HUES64 (cell line): ENCODE measurements around the gene TCF7L1. TPM values are rescaled to one million over a fixed set of nuclear protein-coding genes. Genes with fewer than 3 reads are reported as not detected.

ENCODE experiments used
- H3K27ac ChIP-seq: 2 replicates; pipeline ENCODE4 v1.7.0; 2013; ENCODE audit warnings: low read depth, low read length, inconsistent platforms
- H3K27me3 ChIP-seq: 2 replicates; pipeline ENCODE4 v1.6.1; 2013; ENCODE audit warnings: mild to moderate bottlenecking, low read length; ENCODE audit not compliant: insufficient read depth
- H3K36me3 ChIP-seq: 2 replicates; pipeline ENCODE4 v1.6.1; 2013; ENCODE audit warnings: mild to moderate bottlenecking, low read length; ENCODE audit not compliant: insufficient read depth
- H3K4me1 ChIP-seq: 2 replicates; pipeline ENCODE4 v1.6.1; 2013; ENCODE audit warnings: mild to moderate bottlenecking, low read length, moderate library complexity; ENCODE audit not compliant: insufficient read depth
- H3K4me3 ChIP-seq: 2 replicates; pipeline ENCODE4 v1.5.1; 2013; ENCODE audit warnings: mild to moderate bottlenecking, low read length, moderate library complexity
- H3K9ac ChIP-seq: 2 replicates; pipeline ENCODE4 v1.6.1; 2013; ENCODE audit warnings: mild to moderate bottlenecking, low read depth, low read length
- H3K9me3 ChIP-seq: 2 replicates; pipeline ENCODE4 v1.6.1; 2013; ENCODE audit warnings: low read depth, low read length; ENCODE audit not compliant: insufficient read depth
- WGBS: fragments of 150-250, 120-280 bp; methylation state at CpG from one replicate; pipeline ENCODE4 v1.1.7; 2013; ENCODE audit warnings: missing lambda C conversion rate; 5-methylcytosine and 5-hydroxymethylcytosine counted together
- polyA plus RNA-seq, 2 experiments: library from polyadenylated mRNA; stranded (reverse); fragments of 50-300 nt; gene quantifications; one replicate each; pipeline ENCODE4 v1.2.3, GENCODE V29; 2013

Gene TCF7L1
- 73.4 TPM for polyA plus RNA-seq (2013, experiment 1 of 2)
- polyA plus RNA-seq (2013, experiment 2 of 2) = 71.3 TPM

- peak within 1 kb of the TSS; percentile 98 for H3K27ac ChIP-seq
- peaks cover 3% of the 10 kb centered on the region; the same call in 1 of the 2 replicates for H3K27me3 ChIP-seq
- H3K4me1 ChIP-seq = peaks cover 21% of the 10 kb centered on the region
- H3K9me3 ChIP-seq = no peaks in the 10 kb centered on the region
- peaks cover 16% of the 10 kb centered on the region for H3K36me3 ChIP-seq
- peak within 1 kb of the TSS; percentile 92 for H3K9ac ChIP-seq
- peak within 1 kb of the TSS; percentile 95 for H3K4me3 ChIP-seq
- WGBS = under 1% methylated on average over 91 of the region's 91 CpGs
Measured at GRCh38 chr2:85132834-85133637, at the start of gene TCF7L1. TSS of gene TCF7L1 (plus strand) at chr2:85133392. CDS start at chr2:85133685, 293 bp downstream.

- no peaks in the 10 kb centered on the region for H3K27me3 ChIP-seq
- H3K27ac ChIP-seq = no peak overlapping the region
- 88% methylated on average over 3 of the region's 3 CpGs for WGBS
- peaks cover 18% of the 10 kb centered on the region for H3K4me1 ChIP-seq
- H3K9me3 ChIP-seq = peaks cover 12% of the 10 kb centered on the region
- H3K4me3 ChIP-seq = no peak overlapping the region
- no peaks in the 10 kb centered on the region for H3K36me3 ChIP-seq
- H3K9ac ChIP-seq = no peak overlapping the region
Measured at GRCh38 chr2:85085563-85085962, 47.6 kb upstream of the TCF7L1 start.

- Histone ChIP-seq H3K36me3 (no peaks in the 10 kb centered on the region), H3K4me1 (peaks cover 18% of the 10 kb centered on the region), H3K9ac (no peak overlapping the region), H3K4me3 (no peak overlapping the region), H3K9me3 (0 out of 2 replicates have a peak, but pooled peaks cover 5% of the 10 kb centered on the region), H3K27ac (no peak overlapping the region), H3K27me3 (no peaks in the 10 kb centered on the region)
- 92% methylated on average over 5 of the region's 5 CpGs for WGBS
Measured at GRCh38 chr2:85087541-85087940, 45.7 kb upstream of the TCF7L1 start.

GRCh38 chr2:85088921-85089320 is 44.3 kb upstream of the TCF7L1 start:
- peaks cover 18% of the 10 kb centered on the region for H3K4me1 ChIP-seq
- 0 out of 2 replicates have a peak, but pooled peaks cover 4% of the 10 kb centered on the region for H3K9me3 ChIP-seq
- no peak overlapping the region for H3K9ac ChIP-seq
- H3K27me3 ChIP-seq = no peaks in the 10 kb centered on the region
- H3K27ac ChIP-seq = no peak overlapping the region; the same call in 1 of the 2 replicates
- 21% methylated on average over 2 of the region's 2 CpGs for WGBS
- H3K36me3 ChIP-seq = no peaks in the 10 kb centered on the region
- H3K4me3 ChIP-seq = no peak overlapping the region

GRCh38 chr2:85089585-85089984 is 43.6 kb upstream of the TCF7L1 start:
- Histone ChIP-seq H3K9me3 (0 out of 2 replicates have a peak, but pooled peaks cover 4% of the 10 kb centered on the region), H3K4me1 (peaks cover 18% of the 10 kb centered on the region), H3K27me3 (no peaks in the 10 kb centered on the region), H3K4me3 (no peak overlapping the region), H3K27ac (peak overlapping the region; percentile 17; the same call in 1 of the 2 replicates), H3K36me3 (no peaks in the 10 kb centered on the region), H3K9ac (no peak overlapping the region)
- 50% methylated on average over 6 of the region's 6 CpGs for WGBS

- 94% methylated on average over 2 of the region's 2 CpGs for WGBS
- no peak overlapping the region for H3K27ac ChIP-seq
- no peaks in the 10 kb centered on the region for H3K27me3 ChIP-seq
- H3K9me3 ChIP-seq = 0 out of 2 replicates have a peak, but pooled peaks cover 4% of the 10 kb centered on the region
- H3K4me1 ChIP-seq = peaks cover 18% of the 10 kb centered on the region
- H3K36me3 ChIP-seq = no peaks in the 10 kb centered on the region
- no peak overlapping the region for H3K4me3 ChIP-seq
- no peak overlapping the region for H3K9ac ChIP-seq
Measured at GRCh38 chr2:85091838-85092237, 41.4 kb upstream of the TCF7L1 start.

- Histone ChIP-seq H3K9me3 (0 out of 2 replicates have a peak, but pooled peaks cover 4% of the 10 kb centered on the region), H3K9ac (no peak overlapping the region), H3K36me3 (no peaks in the 10 kb centered on the region), H3K27me3 (no peaks in the 10 kb centered on the region), H3K4me3 (no peak overlapping the region), H3K4me1 (peaks cover 3% of the 10 kb centered on the region; the same call in 1 of the 2 replicates), H3K27ac (no peak overlapping the region)
- WGBS = 90% methylated on average over 2 of the region's 2 CpGs
Measured at GRCh38 chr2:85095094-85095493, 38.1 kb upstream of the TCF7L1 start.

GRCh38 chr2:85096616-85097015 is 36.6 kb upstream of the TCF7L1 start:
- Histone ChIP-seq H3K9ac (no peak overlapping the region), H3K36me3 (no peaks in the 10 kb centered on the region), H3K9me3 (0 out of 2 replicates have a peak, but pooled peaks cover 4% of the 10 kb centered on the region), H3K27ac (no peak overlapping the region), H3K27me3 (no peaks in the 10 kb centered on the region), H3K4me3 (no peak overlapping the region), H3K4me1 (no peaks in the 10 kb centered on the region; the same call in 1 of the 2 replicates)
- WGBS = 91% methylated on average over 6 of the region's 6 CpGs

- Histone ChIP-seq H3K4me3 (no peak overlapping the region), H3K27me3 (no peaks in the 10 kb centered on the region), H3K9me3 (no peaks in the 10 kb centered on the region), H3K9ac (no peak overlapping the region), H3K36me3 (no peaks in the 10 kb centered on the region), H3K27ac (no peak overlapping the region), H3K4me1 (no peaks in the 10 kb centered on the region)
- WGBS = no CpG with 5 or more reads among the region's 1 CpG
Measured at GRCh38 chr2:85104228-85104627, 29.0 kb upstream of the TCF7L1 start.

- no peaks in the 10 kb centered on the region for H3K36me3 ChIP-seq
- no peak overlapping the region for H3K27ac ChIP-seq
- no peaks in the 10 kb centered on the region for H3K4me1 ChIP-seq
- no peaks in the 10 kb centered on the region for H3K9me3 ChIP-seq
- no peak overlapping the region for H3K9ac ChIP-seq
- WGBS = 91% methylated on average over 7 of the region's 8 CpGs
- H3K27me3 ChIP-seq = peaks cover 1% of the 10 kb centered on the region; the same call in 1 of the 2 replicates
- no peak overlapping the region for H3K4me3 ChIP-seq
Measured at GRCh38 chr2:85106489-85107180, 26.6 kb upstream of the TCF7L1 start.

- Histone ChIP-seq H3K36me3 (no peaks in the 10 kb centered on the region), H3K4me1 (no peaks in the 10 kb centered on the region), H3K9me3 (no peaks in the 10 kb centered on the region), H3K9ac (no peak overlapping the region), H3K27me3 (peaks cover 32% of the 10 kb centered on the region), H3K4me3 (no peak overlapping the region), H3K27ac (no peak overlapping the region)
- WGBS = 89% methylated on average over 3 of the region's 3 CpGs
Measured at GRCh38 chr2:85110991-85111560, 22.1 kb upstream of the TCF7L1 start.
